HepG2 (cell line): ENCODE data around the gene PTPRM. TPM values are rescaled to one million over a fixed set of nuclear protein-coding genes. Genes with fewer than 3 reads are reported as not detected.

Source experiments
- ARID5B ChIP-seq: IDR thresholded peaks from 2 replicates; pipeline ENCODE4 v1.4.0; 2020; ENCODE audit warnings: mild to moderate bottlenecking, missing genetic modification reagents
- DDIT3 ChIP-seq: sonication (generic); formaldehyde crosslinking; IDR thresholded peaks from 2 replicates; pipeline ENCODE4 v1.4.0; 2020; ENCODE audit warnings: mild to moderate bottlenecking, missing genetic modification reagents
- GZF1 ChIP-seq: sonication (generic); formaldehyde crosslinking; IDR thresholded peaks from 2 replicates; pipeline ENCODE4 v1.5.1; 2020; ENCODE audit warnings: mild to moderate bottlenecking, missing genetic modification reagents
- KDM4B ChIP-seq: sonication (generic); formaldehyde crosslinking; IDR thresholded peaks from 2 replicates; pipeline ENCODE4 v1.4.0; 2020; ENCODE audit warnings: missing genetic modification reagents
- MAF1 ChIP-seq: sonication (generic); formaldehyde crosslinking; IDR thresholded peaks from 2 replicates; pipeline ENCODE4 v1.5.0; 2020; ENCODE audit warnings: missing genetic modification reagents, borderline replicate concordance
- REST ChIP-seq, 2 experiments: IDR thresholded peaks; 2 replicates each; pipeline ENCODE4 v1.6.1; 2011 to 2012; ENCODE audit warnings: low read length in 2 of 2, borderline replicate concordance in 1 of 2, low read depth in 1 of 2, mild to moderate bottlenecking in 1 of 2, moderate library complexity in 1 of 2
- RNF219 ChIP-seq: sonication (generic); formaldehyde crosslinking; IDR thresholded peaks from 2 replicates; pipeline ENCODE4 v1.5.0; 2020; ENCODE audit warnings: mild to moderate bottlenecking, missing genetic modification reagents
- SMC3 ChIP-seq: IDR thresholded peaks from 2 replicates; pipeline ENCODE4 v1.6.1; 2011; ENCODE audit warnings: low read length, improper control_type of control experiment
- ZBTB33 ChIP-seq: sonication (generic); formaldehyde crosslinking; IDR thresholded peaks from 2 replicates; pipeline ENCODE4 v1.4.0; 2020; ENCODE audit warnings: missing genetic modification reagents
- ZNF280B ChIP-seq: sonication (generic); formaldehyde crosslinking; IDR thresholded peaks from 2 replicates; pipeline ENCODE4 v1.5.0; 2020; ENCODE audit warnings: missing genetic modification reagents, mild to moderate bottlenecking, borderline replicate concordance
- ZNF775 ChIP-seq: sonication (generic); formaldehyde crosslinking; IDR thresholded peaks from 2 replicates; pipeline ENCODE4 v1.4.0; 2020; ENCODE audit warnings: missing genetic modification reagents, mild to moderate bottlenecking, moderate library complexity, borderline replicate concordance
- polyA plus RNA-seq, 8 experiments: library from polyadenylated mRNA; depleted of rRNA in 3 of 8; stranded (reverse) in 7 of 8; unstranded in 1 of 8; fragments of >200 nt; fragmentation: Illumina TruSeq in 4 of 8; extraction: Trizol in 4 of 8; gene quantifications; 2 replicates each; pipeline versions ENCODE4 v1.2.1 to v1.2.3, GENCODE V29; 2011 to 2016; ENCODE audit warnings: low read depth in 4 of 8, missing spikeins in 1 of 8, mixed read lengths in 1 of 8; ENCODE audit not compliant: insufficient read depth in 1 of 8
- total RNA-seq, 5 experiments: library from RNA; depleted of rRNA; stranded (reverse); fragments of >200 nt; fragmentation: Illumina TruSeq; extraction: Trizol; gene quantifications; 2 replicates each; pipeline ENCODE4 v1.2.3, GENCODE V29; 2016; ENCODE audit warnings: low read depth in 1 of 5

PTPRM gene
- total and polyA plus RNA-seq, 2 of the 13 experiments (the other 11 are each of a cell fraction or from before 2014, with no cell fraction given): 12.6 to 108 TPM

- TF ChIP-seq ZBTB33 (CRISPR knock-in tag) (peak; percentile 67), ARID5B (CRISPR knock-in tag) (no peak), SMC3 (0 out of 2 replicates have a peak, but pooled peaks have one; percentile 17), GZF1 (CRISPR knock-in tag) (no peak), DDIT3 (CRISPR knock-in tag) (no peak), ZNF775 (no peak), RNF219 (CRISPR knock-in tag) (no peak), KDM4B (CRISPR knock-in tag) (no peak), ZNF280B (CRISPR knock-in tag) (no peak), REST (IDR thresholded peaks at IDR 0.05; ENCODE audit: borderline replicate concordance in 1 of 2, low read depth in 1 of 2, low read length in 2 of 2) (no peak), MAF1 (CRISPR knock-in tag) (no peak)
Measured at GRCh38 chr18:7926526-7926925, 359.4 kb downstream of the PTPRM start (continued).
